ENCODE measurements around the gene SMARCA5.

DNA sequence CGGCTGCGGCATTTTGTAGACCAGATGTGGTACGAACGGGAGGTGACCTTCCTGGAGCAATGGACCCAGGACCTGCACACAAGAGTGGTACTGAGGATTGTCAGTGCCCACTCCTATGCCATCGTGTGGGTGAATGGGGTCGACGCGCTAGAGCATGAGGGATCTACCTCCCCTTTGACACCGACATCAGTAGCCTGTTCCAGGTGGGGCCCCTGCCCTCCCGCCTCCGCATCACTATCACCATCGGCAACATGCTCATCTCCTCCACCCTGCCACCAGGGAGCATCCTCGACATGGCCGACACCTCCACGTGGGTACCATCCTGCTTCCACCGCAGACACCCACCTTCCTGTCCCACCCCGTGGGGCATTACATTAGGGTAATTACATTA is 46.2 kb downstream of the SMARCA5 start:
- TF ChIP-seq POLR2A (IDR thresholded peaks at IDR 0.05; ENCODE audit: low read depth, low read length) (no peak), POLR2AphosphoS5 (IDR thresholded peaks at IDR 0.05; ENCODE audit: low read depth, low read length) (no peak)

All from GM12892 (cell line).